ENCODE results near the gene FHIT. TPM values are rescaled to one million over a fixed set of nuclear protein-coding genes. Genes with fewer than 3 reads are reported as not detected.

The FHIT gene
- total RNA-seq, 1 donor from 2014 or later, result 5.7 TPM

- Mint-ChIP-seq H3K9me3 (peaks cover 4% of the 10 kb centered on the region), H3K4me3 (no peak overlapping the region), H3K4me1 (peaks cover 13% of the 10 kb centered on the region), H3K36me3 (no peaks in the 10 kb centered on the region), H3K27ac (no peak overlapping the region), H3K27me3 (ENCODE audit: insufficient read depth, low read depth) (no peaks in the 10 kb centered on the region)
- Histone ChIP-seq H3K9ac (no peak overlapping the region), H3K4me2 (no peak overlapping the region), H3K36me3 (no peaks in the 10 kb centered on the region), H3K27ac (no peak overlapping the region), H2AFZ (replicated peaks) (no peak overlapping the region), H3K9me3 (ENCODE audit: low read depth) (no peaks in the 10 kb centered on the region), H4K20me1 (ENCODE audit: low read depth) (no peaks in the 10 kb centered on the region), H3K27me3 (no peaks in the 10 kb centered on the region), H3K79me2 (ENCODE audit: low read depth) (no peaks in the 10 kb centered on the region), H3K4me3 (no peak overlapping the region), H3F3A (ENCODE audit: low read depth) (peaks cover 11% of the 10 kb centered on the region), H3K4me1 (peaks cover 18% of the 10 kb centered on the region)
- no peak for DNase-seq (ENCODE audit: low spot score)
- TF ChIP-seq EZH2phosphoT487 (IDR thresholded peaks at IDR 0.05) (no peak), EZH2 (IDR thresholded peaks at IDR 0.05) (no peak), CTCF (IDR thresholded peaks at IDR 0.05) (no peak)
These were observed 1457.3 kb downstream of the FHIT start for GRCh38 chr3:59793976-59794375.

GRCh38 chr3:59791774-59792308 lies 1459.4 kb downstream of the FHIT start:
- DNase-seq (ENCODE audit: low spot score), result no peak
- Histone ChIP-seq H4K20me1 (ENCODE audit: low read depth) (no peaks in the 10 kb centered on the region), H3K36me3 (no peaks in the 10 kb centered on the region), H3K4me2 (no peak overlapping the region), H2AFZ (replicated peaks) (no peak overlapping the region), H3K27me3 (no peaks in the 10 kb centered on the region), H3K27ac (no peak overlapping the region), H3K4me1 (peaks cover 16% of the 10 kb centered on the region), H3K79me2 (ENCODE audit: low read depth) (no peaks in the 10 kb centered on the region), H3K9me3 (ENCODE audit: low read depth) (no peaks in the 10 kb centered on the region), H3K4me3 (no peak overlapping the region), H3F3A (ENCODE audit: low read depth) (peaks cover 11% of the 10 kb centered on the region), H3K9ac (no peak overlapping the region)
- Mint-ChIP-seq H3K27ac (no peak overlapping the region), H3K27me3 (ENCODE audit: insufficient read depth, low read depth) (no peaks in the 10 kb centered on the region), H3K36me3 (no peaks in the 10 kb centered on the region), H3K4me3 (no peak overlapping the region), H3K4me1 (peaks cover 13% of the 10 kb centered on the region), H3K9me3 (peaks cover 2% of the 10 kb centered on the region)
- no peak for TF ChIP-seq EZH2phosphoT487 (IDR thresholded peaks at IDR 0.05)
- TF ChIP-seq CTCF (IDR thresholded peaks at IDR 0.05), result no peak
- TF ChIP-seq EZH2 (IDR thresholded peaks at IDR 0.05), result no peak

- Mint-ChIP-seq H3K27me3 (ENCODE audit: insufficient read depth, low read depth) (no peaks in the 10 kb centered on the region), H3K27ac (no peak overlapping the region), H3K4me3 (no peak overlapping the region), H3K9me3 (peaks cover 2% of the 10 kb centered on the region), H3K4me1 (peaks cover 2% of the 10 kb centered on the region), H3K36me3 (no peaks in the 10 kb centered on the region)
- H3K4me3 ChIP-seq, result no peak overlapping the region
- H3F3A ChIP-seq (ENCODE audit: low read depth), result no peaks in the 10 kb centered on the region
- peaks cover under 1% of the 10 kb centered on the region for H3K4me1 ChIP-seq
- no peak overlapping the region for H3K9ac ChIP-seq
- H3K4me2 ChIP-seq, result no peak overlapping the region
- TF ChIP-seq EZH2 (IDR thresholded peaks at IDR 0.05), result no peak
- TF ChIP-seq CTCF (IDR thresholded peaks at IDR 0.05), result no peak
- no peak for TF ChIP-seq EZH2phosphoT487 (IDR thresholded peaks at IDR 0.05)
- H4K20me1 ChIP-seq (ENCODE audit: low read depth), result no peaks in the 10 kb centered on the region
- H3K27ac ChIP-seq, result no peak overlapping the region
- no peaks in the 10 kb centered on the region for H3K36me3 ChIP-seq
- DNase-seq (ENCODE audit: low spot score), result no peak
- H2AFZ ChIP-seq (replicated peaks), result no peak overlapping the region
- no peaks in the 10 kb centered on the region for H3K79me2 ChIP-seq (ENCODE audit: low read depth)
- no peaks in the 10 kb centered on the region for H3K27me3 ChIP-seq
- no peaks in the 10 kb centered on the region for H3K9me3 ChIP-seq (ENCODE audit: low read depth)
These were observed 1461.0 kb downstream of the FHIT start for GRCh38 chr3:59790241-59790640.

Measured in neural progenitor cell (in vitro differentiated cells).